Stomach (tissue), 9 donors: Measurements from ENCODE around the gene LY9. TPM values are rescaled to one million over a fixed set of nuclear protein-coding genes. Genes with fewer than 3 reads are reported as not detected.
"Not testable (repeated sequence)": the region's sequence is repeated elsewhere in the genome, so short reads cannot be mapped to it uniquely, and the experiment has no call there.

ENCODE experiments used
- DNase-seq, 2 donors: peaks; one replicate each; pipeline versions ENCODE4 v3.0.0 to v3.0.0-alpha.2; 2013 to 2019
- H3K27ac ChIP-seq, 5 donors: fragments of 200-600 bp in 4 of 5; sonication (generic) in 4 of 5; one replicate each; pipeline ENCODE4 v1.5.1; 2013 to 2019; ENCODE audit warnings: mild to moderate bottlenecking in 1 of 5, moderate library complexity in 1 of 5
- H3K27me3 ChIP-seq, 3 donors: fragments of 200-600 bp; sonication (generic); one replicate each; pipeline ENCODE4 v1.5.1; 2017 to 2019; ENCODE audit warnings: mixed run types in 1 of 3
- H3K36me3 ChIP-seq, 4 donors: fragments of 200-600 bp; sonication (generic); 1 replicate in 3 of 4; 2 replicates in 1 of 4; pipeline ENCODE4 v1.5.1; 2016 to 2019
- H3K4me1 ChIP-seq, 4 donors: fragments of 200-600 bp; sonication (generic); one replicate each; pipeline ENCODE4 v1.5.1; 2016 to 2019
- H3K4me3 ChIP-seq, 4 donors: fragments of 200-600 bp; sonication (generic) in 3 of 4; one replicate each; pipeline ENCODE4 v1.5.1; 2016 to 2019; ENCODE audit warnings: mild to moderate bottlenecking in 1 of 4
- H3K9me3 ChIP-seq, 4 donors: fragments of 200-600 bp; sonication (generic); one replicate each; pipeline ENCODE4 v1.5.1; 2016 to 2019
- CTCF ChIP-seq, 7 experiments: fragments of 450-650 bp in 4 of 7; fragments of 200-600 bp in 3 of 7; sonication (generic) in 3 of 7; IDR thresholded peaks; one replicate each; pipeline ENCODE4 v1.5.1; 2016 to 2019; ENCODE audit warnings: antibody characterized with exemption in 7 of 7, control low read depth in 2 of 7, mild to moderate bottlenecking in 1 of 7
- EP300 ChIP-seq: sonication (generic); formaldehyde crosslinking; IDR thresholded peaks from one replicate; pipeline ENCODE4 v1.6.1; 2017; ENCODE audit warnings: antibody characterized with exemption
- POLR2A ChIP-seq, 4 donors: fragments of 450-650 bp; IDR thresholded peaks; one replicate each; pipeline ENCODE4 v1.6.1; 2016; ENCODE audit warnings: antibody characterized with exemption in 4 of 4, control low read depth in 2 of 4, mild to moderate bottlenecking in 1 of 4, moderate library complexity in 1 of 4
- POLR2AphosphoS5 ChIP-seq, 3 donors: sonication (generic); formaldehyde crosslinking; IDR thresholded peaks; one replicate each; pipeline ENCODE4 v1.6.1; 2016; ENCODE audit warnings: antibody characterized with exemption in 3 of 3
- WGBS, 5 donors: extraction: QIAGEN DNeasy Blood & Tissue Kit in 3 of 5; methylation state at CpG; one replicate each; pipeline versions ENCODE4 v1.1.5 to v1.1.7; 2013 to 2018; 5-methylcytosine and 5-hydroxymethylcytosine counted together
- intact Hi-C: fragments of 100-400 bp; cut with DNase I; formaldehyde crosslinking; loops from one replicate; pipeline ENCODE4 v1.15.1; 2023; ENCODE audit warnings: low total_unique reads
- polyA plus RNA-seq, 3 donors: library from polyadenylated mRNA; stranded (reverse); fragments of 200-250 nt; gene quantifications; one replicate each; pipeline ENCODE4 v1.2.3, GENCODE V29; 2013
- total RNA-seq, 5 donors: library from RNA; depleted of rRNA; stranded (reverse); fragments of >200 nt; gene quantifications; one replicate each; pipeline versions ENCODE4 v1.1.0 to v1.2.3, GENCODE V29; 2014 to 2016
- donor health status: healthy with polysubstance abuse.
- donor health status: Bipolar disorder and iron deficiency.
- donor health status: healthy.

LY9 gene
- total and polyA plus RNA-seq, 8 donors = 0.25 to 7.5 (median 1.2) TPM; not detected in 2

GRCh38 chr1:160779626-160780397 is 16.2 kb upstream of the LY9 start:
- TF ChIP-seq EP300 (no peak), POLR2AphosphoS5 (IDR thresholded peaks at IDR 0.05) (no peak), POLR2A (IDR thresholded peaks at IDR 0.05) (no peak), CTCF (IDR thresholded peaks at IDR 0.05) (peak in 2 of 7 experiments; percentile 24 to 36)
- 86 to 93% (median 91%) methylated on average over 6 to 18 of the region's 18 CpGs for WGBS, 5 donors
- H3K9me3 ChIP-seq = no peaks in the 10 kb centered on the region
- peak overlapping the region in 4 of 5 donors; percentile 80 to 93 (median 84) for H3K27ac ChIP-seq
- DNase-seq = peak in 1 of 2 donors; percentile 41
- H3K4me1 ChIP-seq = peaks cover 8 to 26% (median 11%) of the 10 kb centered on the region in 4 donors
- H3K36me3 ChIP-seq = no peaks in the 10 kb centered on the region
- H3K4me3 ChIP-seq = no peak overlapping the region
- H3K27me3 ChIP-seq = no peaks in the 10 kb centered on the region
- intact Hi-C loops = no loop called here

GRCh38 chr1:160780398-160780755 is 15.6 kb upstream of the LY9 start:
- H3K27me3 ChIP-seq = no peaks in the 10 kb centered on the region
- TF ChIP-seq POLR2A (IDR thresholded peaks at IDR 0.05) = no peak
- TF ChIP-seq EP300 = no peak
- TF ChIP-seq CTCF (IDR thresholded peaks at IDR 0.05) = no peak
- TF ChIP-seq POLR2AphosphoS5 (IDR thresholded peaks at IDR 0.05) = no peak
- H3K4me1 ChIP-seq = peaks cover 8 to 26% (median 11%) of the 10 kb centered on the region in 4 donors
- H3K27ac ChIP-seq = peak overlapping the region; percentile 46 to 93 (median 81)
- no peaks in the 10 kb centered on the region for H3K9me3 ChIP-seq
- intact Hi-C loops = no loop called here
- H3K36me3 ChIP-seq = no peaks in the 10 kb centered on the region
- H3K4me3 ChIP-seq = no peak overlapping the region
- DNase-seq = peak in 1 of 2 donors; percentile 24
- 61 to 77% (median 67%) methylated on average over 2 of the region's 2 CpGs for WGBS, 5 donors

- WGBS, 5 donors = 23 to 52% (median 41%) methylated on average over 6 to 8 of the region's 8 CpGs
- intact Hi-C loops = no loop called here
- Histone ChIP-seq H3K9me3 (no peaks in the 10 kb centered on the region), H3K36me3 (no peaks in the 10 kb centered on the region), H3K27ac (peak overlapping the region; percentile 80 to 93 (median 86)), H3K4me3 (no peak overlapping the region), H3K27me3 (no peaks in the 10 kb centered on the region), H3K4me1 (peaks cover 8 to 26% (median 11%) of the 10 kb centered on the region in 4 donors)
- peak; percentile 83 to 96 for DNase-seq
- TF ChIP-seq POLR2AphosphoS5 (IDR thresholded peaks at IDR 0.05) = peak in 2 of 3 donors; percentile 63 to 85
- no peak for TF ChIP-seq POLR2A (IDR thresholded peaks at IDR 0.05)
Observed at GRCh38 chr1:160781186-160781766, 14.7 kb upstream of the LY9 start.

GRCh38 chr1:160781914-160782689 is 13.9 kb upstream of the LY9 start:
- Histone ChIP-seq H3K4me3 (no peak overlapping the region), H3K27me3 (no peaks in the 10 kb centered on the region), H3K36me3 (no peaks in the 10 kb centered on the region), H3K27ac (peak overlapping the region; percentile 80 to 93 (median 86)), H3K9me3 (no peaks in the 10 kb centered on the region), H3K4me1 (peaks cover 8 to 26% (median 11%) of the 10 kb centered on the region in 4 donors)
- TF ChIP-seq POLR2AphosphoS5 (IDR thresholded peaks at IDR 0.05) (peak in 1 of 3 donors; percentile 55), EP300 (no peak), CTCF (IDR thresholded peaks at IDR 0.05) (no peak)
- WGBS, 5 donors = 37 to 54% (median 41%) methylated on average over 9 of the region's 9 CpGs
- peak; percentile 51 to 75 for DNase-seq
- intact Hi-C loops = no loop called here

- H3K27me3 ChIP-seq, H3K36me3 ChIP-seq, H3K9me3 ChIP-seq, DNase-seq, H3K4me3 ChIP-seq, intact Hi-C loops: not testable (repeated sequence)
- H3K4me1 ChIP-seq = peaks cover 8 to 26% (median 11%) of the 10 kb centered on the region in 4 donors
- peak overlapping the region; percentile 80 to 93 (median 86) for H3K27ac ChIP-seq
- 71 to 84% (median 81%) methylated on average over 19 to 24 of the region's 25 CpGs for WGBS, 5 donors
Observed at GRCh38 chr1:160782988-160783765, 12.8 kb upstream of the LY9 start.
